IMR-90 (cell line): Measurements from ENCODE around the gene SLC35F1.

Experiments used
- CEBPB ChIP-seq: IDR thresholded peaks from 2 replicates; pipeline ENCODE4 v1.6.1; 2012; ENCODE audit warnings: low read depth, low read length, improper control_type of control experiment
- POLR2A ChIP-seq: IDR thresholded peaks from 2 replicates; pipeline ENCODE4 v1.6.1; 2012; ENCODE audit warnings: mild to moderate bottlenecking, low read depth, low read length
- RAD21 ChIP-seq: IDR thresholded peaks from 2 replicates; pipeline ENCODE4 v1.6.1; 2012; ENCODE audit warnings: low read length, improper control_type of control experiment
- TF ChIP-seq, protein P1 (sequence below): conservative IDR thresholded peaks from 2 replicates; pipeline ENCODE4 v1.5.1; 2012; ENCODE audit warnings: mild to moderate bottlenecking, low read depth, low read length, improper control_type of control experiment

DNA sequence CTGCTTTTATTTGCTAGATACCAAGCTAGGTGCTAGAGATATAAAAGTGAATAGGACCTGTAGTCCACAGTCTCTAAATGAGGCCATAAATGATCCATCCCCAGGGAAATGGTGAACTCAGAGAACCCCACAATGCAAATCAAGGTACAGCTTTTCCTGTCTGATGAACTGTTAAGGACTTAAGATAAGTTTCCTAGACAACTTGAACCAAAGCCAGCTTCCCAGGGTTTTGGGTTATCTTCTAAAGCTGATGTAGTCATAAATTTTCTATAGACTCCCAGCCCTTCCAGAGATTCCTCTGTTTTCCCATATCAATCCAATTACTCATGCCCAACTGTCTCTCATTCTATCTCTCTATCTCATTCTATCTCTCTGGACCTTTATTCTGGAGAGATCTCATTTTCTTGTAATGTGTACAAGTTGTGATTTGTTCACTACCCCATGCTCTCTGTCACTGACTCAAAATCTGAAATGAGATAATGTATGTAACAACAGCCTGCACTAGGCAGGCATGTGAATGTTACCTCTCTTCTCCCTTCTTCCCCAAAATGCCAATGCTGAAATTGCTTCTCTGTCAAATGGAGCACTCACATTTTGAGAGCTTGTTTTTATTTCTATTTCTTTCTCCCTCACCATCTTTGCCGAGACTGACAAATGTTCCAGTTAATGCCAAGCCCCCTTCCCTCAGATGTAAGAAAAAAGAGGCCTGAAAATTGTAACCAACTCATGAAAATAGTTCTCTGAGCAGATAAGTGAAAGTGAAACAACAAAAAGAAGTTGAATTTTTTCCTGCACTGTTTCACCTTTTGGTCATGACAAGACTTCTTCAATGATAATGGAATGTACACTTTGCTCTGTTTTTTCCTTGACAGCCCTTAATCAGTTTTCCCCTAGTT is 279.9 kb downstream of the SLC35F1 start:
- TF ChIP-seq POLR2A (no peak), RAD21 (no peak), CEBPB (no peak)
- TF ChIP-seq, protein P1, sequence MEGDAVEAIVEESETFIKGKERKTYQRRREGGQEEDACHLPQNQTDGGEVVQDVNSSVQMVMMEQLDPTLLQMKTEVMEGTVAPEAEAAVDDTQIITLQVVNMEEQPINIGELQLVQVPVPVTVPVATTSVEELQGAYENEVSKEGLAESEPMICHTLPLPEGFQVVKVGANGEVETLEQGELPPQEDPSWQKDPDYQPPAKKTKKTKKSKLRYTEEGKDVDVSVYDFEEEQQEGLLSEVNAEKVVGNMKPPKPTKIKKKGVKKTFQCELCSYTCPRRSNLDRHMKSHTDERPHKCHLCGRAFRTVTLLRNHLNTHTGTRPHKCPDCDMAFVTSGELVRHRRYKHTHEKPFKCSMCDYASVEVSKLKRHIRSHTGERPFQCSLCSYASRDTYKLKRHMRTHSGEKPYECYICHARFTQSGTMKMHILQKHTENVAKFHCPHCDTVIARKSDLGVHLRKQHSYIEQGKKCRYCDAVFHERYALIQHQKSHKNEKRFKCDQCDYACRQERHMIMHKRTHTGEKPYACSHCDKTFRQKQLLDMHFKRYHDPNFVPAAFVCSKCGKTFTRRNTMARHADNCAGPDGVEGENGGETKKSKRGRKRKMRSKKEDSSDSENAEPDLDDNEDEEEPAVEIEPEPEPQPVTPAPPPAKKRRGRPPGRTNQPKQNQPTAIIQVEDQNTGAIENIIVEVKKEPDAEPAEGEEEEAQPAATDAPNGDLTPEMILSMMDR: no peak
